Suprapubic skin (tissue), 4 donors: ENCODE results near the gene NCKAP5.

ENCODE experiments used
- CTCF ChIP-seq, 2 donors: fragments of 200-600 bp in 1 of 2; fragments of 450-650 bp in 1 of 2; sonication (generic) in 1 of 2; IDR thresholded peaks; one replicate each; pipeline ENCODE4 v1.5.1; 2016 to 2019; ENCODE audit warnings: antibody characterized with exemption in 2 of 2, mild to moderate bottlenecking in 1 of 2, moderate library complexity in 1 of 2
- POLR2A ChIP-seq, 2 donors: fragments of 450-650 bp; IDR thresholded peaks; one replicate each; pipeline ENCODE4 v1.6.1; 2017; ENCODE audit warnings: antibody characterized with exemption in 2 of 2, mild to moderate bottlenecking in 2 of 2, moderate library complexity in 2 of 2
- POLR2AphosphoS5 ChIP-seq, 3 donors: sonication (generic); formaldehyde crosslinking; IDR thresholded peaks; one replicate each; pipeline ENCODE4 v1.6.1; 2017; ENCODE audit warnings: antibody characterized with exemption in 3 of 3

- TF ChIP-seq CTCF (IDR thresholded peaks at IDR 0.05) (no peak), POLR2AphosphoS5 (IDR thresholded peaks at IDR 0.05) (no peak), POLR2A (IDR thresholded peaks at IDR 0.05) (no peak)
Measured at GRCh38 chr2:133097666-133098065, 470.6 kb downstream of the NCKAP5 start.
